ENCODE measurements around the gene NLE1. TPM values are rescaled to one million over a fixed set of nuclear protein-coding genes. Genes with fewer than 3 reads are reported as not detected.

The NLE1 gene
- total and polyA plus RNA-seq, 12 donors = 1.8 to 7.5 (median 4.2) TPM

DNA sequence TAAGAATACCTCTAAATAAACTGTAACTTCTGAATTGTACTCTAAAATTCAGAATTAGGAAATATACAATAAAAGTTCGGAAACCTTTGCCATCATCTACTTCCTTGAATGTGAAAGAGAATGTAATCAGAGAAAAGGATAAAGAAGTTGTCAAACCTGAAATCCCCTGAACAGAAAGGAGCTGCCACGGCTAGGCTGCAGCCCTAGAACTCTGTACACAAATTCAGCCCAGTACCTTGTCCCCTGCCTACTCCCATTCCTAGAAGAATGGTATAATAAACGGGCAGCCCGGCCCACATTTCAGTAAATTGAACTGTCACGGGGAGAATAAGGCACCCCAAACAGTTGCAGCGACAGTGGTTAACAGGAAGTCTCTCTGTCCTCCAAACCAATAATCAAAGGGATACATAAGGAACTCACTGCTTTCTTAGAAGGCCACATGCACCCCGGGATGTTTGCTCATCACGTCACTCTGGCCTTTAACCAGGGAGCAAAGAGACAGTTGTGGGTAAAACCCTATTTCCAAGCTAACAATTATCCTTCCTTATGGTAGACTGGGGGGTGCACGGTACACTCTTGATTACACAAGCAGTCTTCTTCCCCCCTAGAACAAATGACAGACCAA is 54.3 kb downstream of the NLE1 start:
- Histone ChIP-seq H3K36me3 (no peaks in the 10 kb centered on the region), H3K27ac (peak overlapping the region in 9 of 10 donors; percentile 78 to 95 (median 87)), H3K27me3 (no peaks in the 10 kb centered on the region), H3K4me3 (peak overlapping the region; percentile 76 to 99 (median 92)), H3K4me1 (peaks cover 0 to 28% (median 11%) of the 10 kb centered on the region in 9 donors), H3K9me3 (no peaks in the 10 kb centered on the region)
- ATAC-seq (peak in 2 of 8 donors; percentile 4 to 5), DNase-seq (no peak)
- TF ChIP-seq, protein P1, sequence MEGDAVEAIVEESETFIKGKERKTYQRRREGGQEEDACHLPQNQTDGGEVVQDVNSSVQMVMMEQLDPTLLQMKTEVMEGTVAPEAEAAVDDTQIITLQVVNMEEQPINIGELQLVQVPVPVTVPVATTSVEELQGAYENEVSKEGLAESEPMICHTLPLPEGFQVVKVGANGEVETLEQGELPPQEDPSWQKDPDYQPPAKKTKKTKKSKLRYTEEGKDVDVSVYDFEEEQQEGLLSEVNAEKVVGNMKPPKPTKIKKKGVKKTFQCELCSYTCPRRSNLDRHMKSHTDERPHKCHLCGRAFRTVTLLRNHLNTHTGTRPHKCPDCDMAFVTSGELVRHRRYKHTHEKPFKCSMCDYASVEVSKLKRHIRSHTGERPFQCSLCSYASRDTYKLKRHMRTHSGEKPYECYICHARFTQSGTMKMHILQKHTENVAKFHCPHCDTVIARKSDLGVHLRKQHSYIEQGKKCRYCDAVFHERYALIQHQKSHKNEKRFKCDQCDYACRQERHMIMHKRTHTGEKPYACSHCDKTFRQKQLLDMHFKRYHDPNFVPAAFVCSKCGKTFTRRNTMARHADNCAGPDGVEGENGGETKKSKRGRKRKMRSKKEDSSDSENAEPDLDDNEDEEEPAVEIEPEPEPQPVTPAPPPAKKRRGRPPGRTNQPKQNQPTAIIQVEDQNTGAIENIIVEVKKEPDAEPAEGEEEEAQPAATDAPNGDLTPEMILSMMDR (IDR thresholded peaks at IDR 0.05) = no peak
- WGBS, 2 donors = 37 to 41% methylated on average over 9 of the region's 9 CpGs
- intact Hi-C loops (cut with DNase I) = loop anchor here in 6 of 10 donors (2.0 to 10.0 kb wide), 5 partner anchors 31 to 106 kb away; partner anchors contain the start of genes LIG3 (in 2 of the 6) and RAD51D (in 1 of the 6)

DNA sequence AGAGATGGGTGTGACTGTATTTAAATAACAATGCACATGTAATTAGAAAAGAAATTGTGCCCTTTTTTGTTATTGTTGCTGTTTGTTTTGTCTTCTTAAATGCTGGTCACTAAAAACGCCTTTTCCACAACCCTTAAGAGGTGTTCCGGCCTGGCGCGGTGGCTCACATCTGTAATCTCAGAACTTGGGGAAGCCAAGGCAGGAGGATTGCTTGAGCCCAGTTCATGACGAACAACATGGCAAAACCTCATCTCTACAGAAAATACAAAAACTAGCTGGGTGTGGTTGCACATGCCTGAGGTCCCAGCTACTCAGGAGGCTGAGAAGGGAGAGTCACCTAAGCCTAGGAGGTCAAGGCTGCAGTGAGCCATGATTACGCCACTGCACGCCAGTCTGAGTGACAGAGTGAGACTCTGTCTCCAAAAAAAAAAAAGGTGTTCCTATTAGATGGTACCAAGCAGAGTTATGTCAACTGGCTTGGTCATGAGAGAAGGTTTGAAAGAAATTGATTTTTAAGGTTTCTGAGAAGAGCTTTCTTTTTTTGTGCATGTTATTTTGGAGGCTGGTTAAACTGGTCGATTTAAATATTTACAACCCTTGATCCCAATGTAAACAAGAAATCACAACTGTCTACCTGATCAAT is 55.1 kb downstream of the NLE1 start:
- H3K27me3 ChIP-seq = no peaks in the 10 kb centered on the region
- no peaks in the 10 kb centered on the region for H3K9me3 ChIP-seq
- H3K36me3 ChIP-seq = no peaks in the 10 kb centered on the region
- H3K27ac ChIP-seq = no peak overlapping the region
- peaks cover 0 to 36% (median 11%) of the 10 kb centered on the region in 9 donors for H3K4me1 ChIP-seq
- H3K4me3 ChIP-seq = no peak overlapping the region
- DNase-seq (no peak), ATAC-seq (no peak)
- intact Hi-C loops (cut with DNase I) = loop anchor here in 5 of 10 donors (5.0 to 10.0 kb wide), 3 partner anchors 90 to 105 kb away; partner anchors contain the start of gene LIG3 (in 2 of the 5)
- TF ChIP-seq, protein P1 (IDR thresholded peaks at IDR 0.05) = no peak
- WGBS, 2 donors = 94 to 96% methylated on average over 8 of the region's 8 CpGs

DNA sequence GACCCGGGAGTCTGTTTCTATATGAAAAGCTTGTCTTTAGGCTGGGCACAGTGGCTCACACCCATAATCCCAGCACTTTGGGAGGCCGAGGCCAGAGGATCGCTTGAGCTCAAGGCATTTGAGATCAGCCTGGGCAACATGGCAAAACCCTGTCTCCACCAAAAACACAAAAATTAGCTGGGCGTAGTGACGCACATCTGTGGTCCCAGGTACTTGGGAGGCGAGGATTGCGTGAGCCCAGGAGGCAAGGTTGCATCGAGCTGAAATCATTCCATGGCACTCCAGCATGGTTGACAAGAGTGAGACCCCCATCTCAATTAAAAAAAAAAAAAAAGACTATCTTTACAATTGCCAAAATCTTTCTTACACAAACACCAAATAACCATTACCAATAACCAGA is 55.9 kb downstream of the NLE1 start:
- WGBS, 2 donors = 98 to 100% methylated on average over 8 of the region's 8 CpGs

DNA sequence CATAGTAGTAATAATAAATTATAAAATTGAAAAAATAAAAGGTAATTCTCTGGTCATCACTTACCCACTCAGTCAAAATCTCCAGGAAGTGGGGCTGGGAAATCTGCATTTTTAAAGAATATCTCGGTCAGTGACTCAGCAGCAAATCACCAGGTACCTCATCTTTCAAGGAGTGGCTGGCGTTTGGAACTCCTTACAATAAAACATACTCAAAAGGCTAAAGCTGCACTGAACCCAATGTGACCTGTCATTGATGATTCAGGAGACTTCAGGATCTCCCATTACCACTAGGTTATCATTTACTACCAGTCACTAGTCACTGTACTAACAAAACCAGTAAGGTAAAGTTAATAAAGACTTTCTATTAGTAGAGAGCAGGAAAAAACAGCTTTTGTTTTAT is 57.1 kb downstream of the NLE1 start:
- TF ChIP-seq, protein P1 (IDR thresholded peaks at IDR 0.05) = no peak
- intact Hi-C loops (cut with DNase I) = loop anchor here in 5 of 10 donors (5.0 to 10.0 kb wide), 3 partner anchors 88 to 103 kb away; partner anchors contain the start of gene LIG3 (in 2 of the 5)
- WGBS, 2 donors = 87 to 93% methylated on average over 2 of the region's 2 CpGs
- H3K9me3 ChIP-seq = no peaks in the 10 kb centered on the region
- H3K27me3 ChIP-seq = no peaks in the 10 kb centered on the region
- no peak overlapping the region for H3K4me3 ChIP-seq
- peaks cover 0 to 51% (median 12%) of the 10 kb centered on the region in 9 donors for H3K4me1 ChIP-seq
- H3K27ac ChIP-seq = no peak overlapping the region
- H3K36me3 ChIP-seq = no peaks in the 10 kb centered on the region
- ATAC-seq = no peak
- DNase-seq = no peak

More for the DNA sequence above, 55.9 kb downstream of the NLE1 start:
- intact Hi-C loops (cut with DNase I) = loop anchor here in 5 of 10 donors (5.0 to 10.0 kb wide), 3 partner anchors 89 to 104 kb away; partner anchors contain the start of gene LIG3 (in 2 of the 5)
- Histone ChIP-seq H3K36me3 (no peaks in the 10 kb centered on the region), H3K4me1 (peaks cover 0 to 45% (median 12%) of the 10 kb centered on the region in 9 donors), H3K9me3 (no peaks in the 10 kb centered on the region), H3K4me3 (no peak overlapping the region), H3K27ac (no peak overlapping the region), H3K27me3 (no peaks in the 10 kb centered on the region)
- TF ChIP-seq, protein P1 (IDR thresholded peaks at IDR 0.05) = no peak
- DNase-seq = no peak
- ATAC-seq = no peak

All from heart right ventricle (tissue), 16 donors.